ENCODE data around the gene SORCS1. TPM values are rescaled to one million over a fixed set of nuclear protein-coding genes. Genes with fewer than 3 reads are reported as not detected.

The SORCS1 gene
- total RNA-seq, 2 experiments from 2014 or later, result not detected

- H3K4me1 ChIP-seq (ENCODE audit: insufficient read depth, low read length), result no peaks in the 10 kb centered on the region
- ChIA-PET POLR2A (no interaction called here), CTCF (no interaction called here)
- Mint-ChIP-seq H3K4me1 (ENCODE audit: low read depth) (no peaks in the 10 kb centered on the region), H3K4me3 (no peak overlapping the region), H3K9me3 (peaks cover 7% of the 10 kb centered on the region), H3K27me3 (no peaks in the 10 kb centered on the region), H3K27ac (no peak overlapping the region), H3K36me3 (ENCODE audit: low read depth) (no peaks in the 10 kb centered on the region)
- H3K36me3 ChIP-seq (ENCODE audit: insufficient read depth, low read length), result no peaks in the 10 kb centered on the region
- ATAC-seq (ENCODE audit: poor library complexity), result no peak
- H3K9me3 ChIP-seq (ENCODE audit: control insufficient read depth in 1 of 2, insufficient read depth in 1 of 2, low read length in 2 of 2), result peaks cover 0 to 3% of the 10 kb centered on the region in 2 experiments
- no peak for DNase-seq
- intact Hi-C loops (cut with DNase I, micrococcal nuclease), result no loop called here
- H3K27ac ChIP-seq (ENCODE audit: low read depth in 1 of 2, low read length in 2 of 2), result no peak overlapping the region
- H3K27me3 ChIP-seq (ENCODE audit: control insufficient read depth in 1 of 2, insufficient read depth in 2 of 2, low read length in 2 of 2), result no peaks in the 10 kb centered on the region
- TF ChIP-seq, protein P1, sequence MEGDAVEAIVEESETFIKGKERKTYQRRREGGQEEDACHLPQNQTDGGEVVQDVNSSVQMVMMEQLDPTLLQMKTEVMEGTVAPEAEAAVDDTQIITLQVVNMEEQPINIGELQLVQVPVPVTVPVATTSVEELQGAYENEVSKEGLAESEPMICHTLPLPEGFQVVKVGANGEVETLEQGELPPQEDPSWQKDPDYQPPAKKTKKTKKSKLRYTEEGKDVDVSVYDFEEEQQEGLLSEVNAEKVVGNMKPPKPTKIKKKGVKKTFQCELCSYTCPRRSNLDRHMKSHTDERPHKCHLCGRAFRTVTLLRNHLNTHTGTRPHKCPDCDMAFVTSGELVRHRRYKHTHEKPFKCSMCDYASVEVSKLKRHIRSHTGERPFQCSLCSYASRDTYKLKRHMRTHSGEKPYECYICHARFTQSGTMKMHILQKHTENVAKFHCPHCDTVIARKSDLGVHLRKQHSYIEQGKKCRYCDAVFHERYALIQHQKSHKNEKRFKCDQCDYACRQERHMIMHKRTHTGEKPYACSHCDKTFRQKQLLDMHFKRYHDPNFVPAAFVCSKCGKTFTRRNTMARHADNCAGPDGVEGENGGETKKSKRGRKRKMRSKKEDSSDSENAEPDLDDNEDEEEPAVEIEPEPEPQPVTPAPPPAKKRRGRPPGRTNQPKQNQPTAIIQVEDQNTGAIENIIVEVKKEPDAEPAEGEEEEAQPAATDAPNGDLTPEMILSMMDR (IDR thresholded peaks at IDR 0.05), result no peak
- no peak overlapping the region for H3K4me3 ChIP-seq (ENCODE audit: low read length)
Observed at GRCh38 chr10:106987362-106987761, 177.1 kb downstream of the SORCS1 start.

GRCh38 chr10:106982268-106982667 is 182.2 kb downstream of the SORCS1 start:
- peaks cover 0 to 3% of the 10 kb centered on the region in 2 experiments for H3K9me3 ChIP-seq (ENCODE audit: control insufficient read depth in 1 of 2, insufficient read depth in 1 of 2, low read length in 2 of 2)
- ChIA-PET POLR2A (no interaction called here), CTCF (no interaction called here)
- H3K27me3 ChIP-seq (ENCODE audit: control insufficient read depth in 1 of 2, insufficient read depth in 2 of 2, low read length in 2 of 2), result no peaks in the 10 kb centered on the region
- no peaks in the 10 kb centered on the region for H3K4me1 Mint-ChIP-seq (ENCODE audit: low read depth)
- H3K36me3 Mint-ChIP-seq (ENCODE audit: low read depth), result no peaks in the 10 kb centered on the region
- H3K4me1 ChIP-seq (ENCODE audit: insufficient read depth, low read length), result no peaks in the 10 kb centered on the region
- H3K9me3 Mint-ChIP-seq, result no peaks in the 10 kb centered on the region
- intact Hi-C loops (cut with DNase I, micrococcal nuclease), result no loop called here
- no peak for DNase-seq
- ATAC-seq (ENCODE audit: poor library complexity), result no peak
- H3K27ac ChIP-seq (ENCODE audit: low read depth in 1 of 2, low read length in 2 of 2), result no peak overlapping the region
- no peak overlapping the region for H3K4me3 Mint-ChIP-seq
- H3K36me3 ChIP-seq (ENCODE audit: insufficient read depth, low read length), result no peaks in the 10 kb centered on the region
- no peaks in the 10 kb centered on the region for H3K27me3 Mint-ChIP-seq
- no peak overlapping the region for H3K27ac Mint-ChIP-seq
- no peak overlapping the region for H3K4me3 ChIP-seq (ENCODE audit: low read length)
- TF ChIP-seq, protein P1 (IDR thresholded peaks at IDR 0.05), result no peak

DNA sequence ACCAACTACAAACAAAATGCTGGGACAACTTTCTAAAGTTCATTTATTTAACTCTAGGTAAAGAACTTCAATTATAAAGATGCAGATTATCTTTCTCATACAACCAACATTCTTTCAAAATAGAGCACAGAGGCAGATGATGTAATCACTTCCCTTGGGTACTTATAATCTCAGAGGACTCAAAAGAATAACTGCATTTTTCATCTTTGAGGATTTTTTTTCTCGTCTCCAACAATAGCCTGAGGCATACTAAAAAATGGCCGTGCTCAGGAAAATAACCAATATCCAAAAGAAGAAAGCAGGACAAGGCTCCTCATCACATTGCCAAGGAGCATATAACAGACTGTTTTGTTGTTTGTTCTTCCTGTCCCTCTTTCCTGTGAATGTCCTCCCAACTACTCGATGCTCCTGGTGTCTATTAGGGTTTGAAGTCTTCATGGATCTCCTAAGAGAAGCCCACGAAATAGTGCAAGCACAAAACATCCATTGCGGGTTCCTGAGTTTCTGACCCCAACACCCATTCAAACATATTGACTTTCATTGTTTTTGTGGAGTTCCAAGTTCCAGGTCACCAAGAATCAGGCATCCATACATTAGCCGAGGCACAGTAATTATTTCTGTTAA is 182.9 kb downstream of the SORCS1 start:
- ChIA-PET POLR2A (no interaction called here), CTCF (no interaction called here)
- DNase-seq (no peak), ATAC-seq (ENCODE audit: poor library complexity) (no peak)
- TF ChIP-seq, protein P1 (IDR thresholded peaks at IDR 0.05), result no peak
- Mint-ChIP-seq H3K36me3 (ENCODE audit: low read depth) (no peaks in the 10 kb centered on the region), H3K4me1 (ENCODE audit: low read depth) (no peaks in the 10 kb centered on the region), H3K4me3 (no peak overlapping the region), H3K27ac (no peak overlapping the region), H3K9me3 (no peaks in the 10 kb centered on the region), H3K27me3 (no peaks in the 10 kb centered on the region)
- peaks cover 0 to 3% of the 10 kb centered on the region in 2 experiments for H3K9me3 ChIP-seq (ENCODE audit: control insufficient read depth in 1 of 2, insufficient read depth in 1 of 2, low read length in 2 of 2)
- no peaks in the 10 kb centered on the region for H3K36me3 ChIP-seq (ENCODE audit: insufficient read depth, low read length)
- no peaks in the 10 kb centered on the region for H3K27me3 ChIP-seq (ENCODE audit: control insufficient read depth in 1 of 2, insufficient read depth in 2 of 2, low read length in 2 of 2)
- no peak overlapping the region for H3K27ac ChIP-seq (ENCODE audit: low read depth in 1 of 2, low read length in 2 of 2)
- intact Hi-C loops (cut with DNase I, micrococcal nuclease), result no loop called here
- H3K4me3 ChIP-seq (ENCODE audit: low read length), result no peak overlapping the region
- H3K4me1 ChIP-seq (ENCODE audit: insufficient read depth, low read length), result no peaks in the 10 kb centered on the region

Data from CD4-positive, alpha-beta T cell (primary cell).